SJCRH30 (cell line): ENCODE data around the gene ADAMTSL2. TPM values are rescaled to one million over a fixed set of nuclear protein-coding genes. Genes with fewer than 3 reads are reported as not detected.
A peak's percentile ranks its signal among the peaks of the same experiment; 100 is the strongest.

Source experiments
- DNase-seq, 2 experiments: peaks; one replicate each; pipeline ENCODE4 v3.0.0-alpha.2; 2015 to 2020
- H3K27ac ChIP-seq: fragments of 250-450 bp; sonication (Bioruptor Pico); 2 replicates; pipeline ENCODE4 v1.5.1; 2020; ENCODE audit warnings: mild to moderate bottlenecking, moderate library complexity
- H3K27me3 ChIP-seq: fragments of 250-450 bp; sonication (Bioruptor Pico); 2 replicates; pipeline ENCODE4 v1.5.1; 2020; ENCODE audit warnings: mild to moderate bottlenecking, moderate library complexity
- H3K36me3 ChIP-seq: fragments of 250-450 bp; sonication (Bioruptor Pico); 2 replicates; pipeline ENCODE4 v1.5.1; 2020; ENCODE audit warnings: mild to moderate bottlenecking, moderate library complexity
- H3K4me1 ChIP-seq: fragments of 250-450 bp; sonication (Bioruptor Pico); 2 replicates; pipeline ENCODE4 v1.5.1; 2020; ENCODE audit warnings: mild to moderate bottlenecking, moderate library complexity
- H3K4me3 ChIP-seq: fragments of 250-450 bp; sonication (Bioruptor Pico); 2 replicates; pipeline ENCODE4 v1.5.1; 2020; ENCODE audit warnings: mild to moderate bottlenecking, moderate library complexity
- H3K9me3 ChIP-seq: fragments of 250-450 bp; sonication (Bioruptor Pico); replicated peaks from 2 replicates; pipeline ENCODE4 v1.5.1; 2020; ENCODE audit warnings: mild to moderate bottlenecking, moderate library complexity
- total RNA-seq: library from RNA; depleted of rRNA; stranded (reverse); fragments of >200 nt; shearing (Covaris generic); gene quantifications from 2 replicates; pipeline ENCODE4 v1.2.3, GENCODE V29; 2014

ADAMTSL2 gene
- total RNA-seq, 1 experiment from 2014 or later: 3.3 TPM

GRCh38 chr9:133581513-133582343 is 47.2 kb downstream of the ADAMTSL2 start:
- no peaks in the 10 kb centered on the region for H3K9me3 ChIP-seq
- no peaks in the 10 kb centered on the region for H3K27me3 ChIP-seq
- no peak overlapping the region for H3K4me3 ChIP-seq
- no peaks in the 10 kb centered on the region for H3K36me3 ChIP-seq
- peak; percentile 50 to 64 for DNase-seq
- peaks cover 44% of the 10 kb centered on the region for H3K4me1 ChIP-seq
- H3K27ac ChIP-seq: 0 out of 2 replicates have a peak overlapping the region, but pooled peaks have one; percentile 4

GRCh38 chr9:133582501-133583045 is 48.1 kb downstream of the ADAMTSL2 start:
- peaks cover 49% of the 10 kb centered on the region for H3K4me1 ChIP-seq
- no peaks in the 10 kb centered on the region for H3K36me3 ChIP-seq
- H3K27me3 ChIP-seq: no peaks in the 10 kb centered on the region
- H3K27ac ChIP-seq: no peak overlapping the region
- H3K4me3 ChIP-seq: no peak overlapping the region
- H3K9me3 ChIP-seq: no peaks in the 10 kb centered on the region
- no peak for DNase-seq

DNA sequence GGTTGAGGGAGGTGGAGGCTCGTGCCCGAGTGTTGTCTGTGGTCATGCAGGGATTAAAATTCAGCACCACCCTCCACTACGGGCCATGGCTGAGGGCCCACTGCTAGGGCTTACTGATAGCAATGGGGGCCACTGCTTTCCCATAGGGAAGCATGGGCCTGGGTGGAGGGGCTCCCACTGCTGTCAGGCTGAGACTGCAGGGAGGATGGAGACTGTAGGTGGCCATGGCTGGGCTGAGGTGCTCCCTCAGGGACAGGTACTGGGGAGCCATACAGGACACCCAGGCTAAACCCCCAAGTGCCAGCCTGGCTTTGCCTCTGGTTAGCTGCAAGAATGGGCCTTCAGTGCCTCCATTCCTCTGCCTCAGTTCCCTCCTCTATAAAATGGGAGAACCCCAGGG is 48.6 kb downstream of the ADAMTSL2 start:
- H3K4me1 ChIP-seq: peaks cover 49% of the 10 kb centered on the region
- no peak for DNase-seq
- H3K36me3 ChIP-seq: no peaks in the 10 kb centered on the region
- H3K9me3 ChIP-seq: no peaks in the 10 kb centered on the region
- H3K4me3 ChIP-seq: no peak overlapping the region
- H3K27me3 ChIP-seq: no peaks in the 10 kb centered on the region
- H3K27ac ChIP-seq: no peak overlapping the region

DNA sequence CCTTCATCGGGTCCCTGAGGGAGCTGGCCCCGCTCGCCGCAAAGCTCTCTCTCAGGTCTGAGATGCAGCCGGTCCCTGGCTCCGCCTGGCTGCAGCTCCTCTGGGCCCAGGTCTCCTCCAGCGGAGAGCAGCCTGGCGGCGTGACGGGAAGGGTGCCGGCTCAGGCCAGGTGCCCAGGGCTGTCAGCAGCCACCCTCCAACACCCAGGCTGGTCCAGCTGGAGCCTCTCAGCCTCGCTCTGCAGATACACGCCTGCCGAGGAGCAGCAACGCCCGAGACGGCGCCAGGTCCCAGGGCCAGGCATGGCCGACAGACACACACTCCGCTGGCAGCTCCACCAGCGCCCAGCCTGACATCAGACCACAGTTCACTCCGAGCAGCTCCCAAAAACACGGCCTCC is 49.1 kb downstream of the ADAMTSL2 start:
- Histone ChIP-seq H3K27me3 (no peaks in the 10 kb centered on the region), H3K9me3 (no peaks in the 10 kb centered on the region), H3K27ac (no peak overlapping the region), H3K4me3 (no peak overlapping the region), H3K4me1 (peaks cover 49% of the 10 kb centered on the region), H3K36me3 (no peaks in the 10 kb centered on the region)
- DNase-seq: no peak

DNA sequence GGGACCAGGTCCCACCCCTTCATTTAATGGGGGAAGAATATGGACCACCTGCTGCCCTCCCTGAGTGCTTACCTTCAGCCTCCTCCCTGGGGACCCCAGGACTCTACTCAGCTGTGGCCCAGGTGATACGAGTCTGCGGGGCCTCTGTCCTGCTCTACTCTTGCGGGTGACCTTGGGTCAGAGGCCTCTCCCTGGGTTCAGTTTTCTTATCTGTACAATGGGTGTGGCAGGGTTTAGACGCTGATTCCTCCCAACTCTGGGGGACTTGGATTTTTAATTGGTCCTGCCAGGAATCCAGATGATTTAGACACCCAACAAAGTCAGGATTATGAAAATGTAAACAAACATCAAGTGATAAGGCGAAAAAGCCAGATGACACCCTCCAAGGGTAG is 49.7 kb downstream of the ADAMTSL2 start:
- peaks cover 49% of the 10 kb centered on the region for H3K4me1 ChIP-seq
- DNase-seq: no peak
- peak overlapping the region; percentile 97 for H3K27ac ChIP-seq
- H3K36me3 ChIP-seq: no peaks in the 10 kb centered on the region
- H3K27me3 ChIP-seq: no peaks in the 10 kb centered on the region
- no peaks in the 10 kb centered on the region for H3K9me3 ChIP-seq
- no peak overlapping the region for H3K4me3 ChIP-seq

DNA sequence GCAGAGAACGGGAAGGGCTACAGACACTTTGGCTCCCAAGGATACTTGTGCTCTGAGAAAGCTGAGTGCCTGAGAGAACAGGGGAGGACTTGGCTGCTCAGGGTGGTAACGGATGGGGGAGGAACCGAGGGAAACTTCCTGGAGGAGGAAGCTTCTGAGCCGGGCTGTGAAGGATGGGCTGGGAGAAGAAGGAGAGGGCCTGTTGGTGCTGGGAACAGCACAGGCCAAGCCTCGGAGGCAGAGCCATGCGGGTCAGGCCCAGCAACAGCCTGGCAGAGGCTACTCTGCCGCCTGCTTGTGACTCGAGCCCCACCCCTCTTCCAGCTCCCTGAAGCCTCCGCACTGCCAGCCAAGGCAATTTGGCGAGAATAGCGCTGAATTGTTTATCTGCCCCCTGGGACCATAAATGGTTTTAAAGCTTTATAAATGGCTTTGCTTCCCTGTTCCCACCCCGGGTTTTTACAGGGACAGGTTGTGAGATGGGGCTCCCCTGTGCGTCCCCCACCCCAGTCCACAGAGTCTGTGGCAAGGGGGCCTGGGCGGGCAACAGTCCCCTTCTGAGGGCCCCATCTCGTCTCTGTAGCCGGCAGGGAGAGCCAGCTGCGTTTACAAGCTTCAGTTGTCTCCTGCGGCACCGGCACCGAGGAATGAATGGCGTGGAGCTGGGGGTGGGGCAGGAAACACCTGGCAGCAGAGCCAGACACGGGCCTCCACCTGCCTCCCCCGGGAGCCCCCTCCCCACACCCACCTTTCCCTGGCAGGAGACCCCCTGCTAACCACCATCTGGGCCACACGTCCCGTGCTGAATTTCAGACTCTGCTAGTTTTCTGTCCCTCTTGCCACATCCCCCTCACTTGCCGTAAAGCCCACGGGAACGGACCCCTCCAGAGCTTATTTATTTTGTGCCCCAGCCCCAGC is 50.3 kb downstream of the ADAMTSL2 start:
- Histone ChIP-seq H3K27ac (peak overlapping the region; percentile 97), H3K36me3 (no peaks in the 10 kb centered on the region), H3K4me3 (peak overlapping the region; percentile 49), H3K27me3 (no peaks in the 10 kb centered on the region), H3K9me3 (no peaks in the 10 kb centered on the region), H3K4me1 (peaks cover 49% of the 10 kb centered on the region)
- DNase-seq: peak; percentile 73 to 78

- Histone ChIP-seq H3K9me3 (no peaks in the 10 kb centered on the region), H3K27me3 (no peaks in the 10 kb centered on the region), H3K27ac (peak overlapping the region; percentile 97), H3K4me1 (peaks cover 56% of the 10 kb centered on the region), H3K36me3 (no peaks in the 10 kb centered on the region), H3K4me3 (peak overlapping the region; percentile 49)
- peak; percentile 94 to 96 for DNase-seq
Observed at GRCh38 chr9:133585481-133586351, 51.2 kb downstream of the ADAMTSL2 start.

DNA sequence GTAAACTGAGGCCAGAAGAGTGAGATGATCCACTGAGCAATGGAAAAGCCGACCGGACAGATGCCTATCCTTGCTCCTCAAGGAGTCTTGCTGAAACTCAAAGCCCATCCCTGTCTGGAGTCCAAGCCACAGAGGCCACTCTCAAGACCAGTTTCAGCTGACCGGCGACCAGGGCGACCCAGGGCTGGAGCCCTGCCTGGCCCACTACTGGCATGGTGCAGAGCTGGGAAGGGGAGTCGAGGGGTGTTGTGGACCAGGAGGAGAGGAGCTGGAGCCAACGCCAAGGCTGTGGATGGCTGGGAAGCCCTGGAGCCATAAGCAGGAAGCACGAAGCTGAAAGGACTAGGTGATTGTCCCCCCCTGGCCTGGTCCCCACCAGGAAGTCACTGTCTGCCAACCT is 52.5 kb downstream of the ADAMTSL2 start:
- Histone ChIP-seq H3K4me3 (no peak overlapping the region), H3K27ac (peak overlapping the region; percentile 97; the same call in 1 of the 2 replicates), H3K36me3 (no peaks in the 10 kb centered on the region), H3K27me3 (no peaks in the 10 kb centered on the region), H3K4me1 (peaks cover 48% of the 10 kb centered on the region), H3K9me3 (no peaks in the 10 kb centered on the region)
- DNase-seq: no peak

GRCh38 chr9:133587466-133587865 is 53.0 kb downstream of the ADAMTSL2 start:
- DNase-seq: no peak
- H3K9me3 ChIP-seq: no peaks in the 10 kb centered on the region
- no peak overlapping the region for H3K4me3 ChIP-seq
- H3K4me1 ChIP-seq: peaks cover 43% of the 10 kb centered on the region
- H3K36me3 ChIP-seq: no peaks in the 10 kb centered on the region
- H3K27me3 ChIP-seq: no peaks in the 10 kb centered on the region
- no peak overlapping the region for H3K27ac ChIP-seq

DNA sequence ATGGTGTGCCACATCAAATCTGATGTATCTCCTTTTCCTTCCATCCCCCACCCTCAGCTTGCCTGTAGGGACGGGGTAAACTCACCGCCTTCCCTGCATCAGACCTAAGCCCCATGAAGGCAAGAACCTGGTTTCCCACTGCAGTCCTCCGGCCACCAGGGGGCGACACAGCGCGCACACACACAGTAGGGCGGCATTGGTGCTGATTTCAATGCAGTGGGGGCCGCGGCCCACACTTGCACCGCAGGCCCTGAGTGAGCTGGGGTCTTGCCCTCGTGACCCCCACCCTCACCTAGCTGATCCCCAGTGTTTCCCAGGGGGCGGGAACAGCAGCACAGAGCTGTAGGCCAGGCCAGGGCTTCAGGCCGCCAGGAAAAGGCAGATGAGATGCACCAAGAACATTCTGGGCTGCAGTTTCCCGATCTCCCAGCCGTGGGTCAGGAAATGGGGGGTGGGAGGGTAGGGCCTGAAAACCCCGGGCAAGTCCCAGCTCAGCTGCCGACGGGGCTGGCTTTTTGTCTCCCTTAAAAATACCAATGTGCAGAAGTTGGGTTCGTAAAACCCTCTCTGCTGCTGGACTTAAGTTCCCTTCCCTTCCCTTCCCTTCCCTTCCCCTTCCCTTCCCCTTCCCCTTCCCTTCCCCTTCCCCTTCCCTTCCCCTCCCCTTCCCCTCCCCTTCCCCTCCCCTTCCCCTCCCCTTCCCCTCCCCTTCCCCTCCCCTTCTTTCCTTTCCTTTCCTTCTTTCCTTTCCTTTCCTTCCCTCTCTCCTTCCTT is 55.1 kb downstream of the ADAMTSL2 start:
- H3K27ac ChIP-seq: no peak overlapping the region
- H3K4me1 ChIP-seq: peaks cover 34% of the 10 kb centered on the region
- no peaks in the 10 kb centered on the region for H3K9me3 ChIP-seq
- H3K4me3 ChIP-seq: no peak overlapping the region
- H3K27me3 ChIP-seq: no peaks in the 10 kb centered on the region
- peak; percentile 42 to 56 for DNase-seq
- H3K36me3 ChIP-seq: no peaks in the 10 kb centered on the region

DNA sequence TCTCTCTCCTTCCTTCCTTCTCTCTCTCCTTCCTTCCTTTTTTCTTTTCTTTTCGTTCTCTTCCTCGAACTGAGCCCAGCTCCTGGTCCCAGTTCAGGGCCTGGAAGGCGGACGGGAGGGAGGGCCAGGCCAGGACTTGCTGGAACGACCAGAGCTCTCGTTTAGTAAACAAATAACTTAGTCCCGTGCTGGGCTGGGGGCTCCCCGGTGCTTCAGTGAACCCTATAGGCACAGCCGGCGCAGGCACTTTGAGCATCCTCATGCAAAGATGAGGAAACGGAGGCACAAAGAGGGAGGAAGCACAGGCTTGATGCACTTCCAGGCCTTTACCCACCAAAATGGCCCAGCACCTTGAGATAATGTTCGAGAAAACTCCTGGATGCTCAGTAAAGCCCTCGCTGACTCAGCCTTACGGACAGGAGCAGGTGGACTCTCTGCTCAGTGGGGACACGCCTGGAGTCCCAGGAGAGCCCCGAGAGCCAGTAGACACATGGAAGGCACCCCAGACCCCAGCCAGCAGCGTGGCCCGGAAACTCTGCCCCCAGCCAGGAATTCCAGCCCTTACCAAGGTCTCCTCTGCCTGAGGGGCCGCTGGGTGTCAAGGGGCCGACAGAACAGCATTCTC is 55.8 kb downstream of the ADAMTSL2 start:
- no peak overlapping the region for H3K4me3 ChIP-seq
- peaks cover 27% of the 10 kb centered on the region for H3K4me1 ChIP-seq
- DNase-seq: peak; percentile 91 to 95
- H3K27ac ChIP-seq: peak overlapping the region; percentile 60
- no peaks in the 10 kb centered on the region for H3K27me3 ChIP-seq
- H3K9me3 ChIP-seq: no peaks in the 10 kb centered on the region
- no peaks in the 10 kb centered on the region for H3K36me3 ChIP-seq

DNA sequence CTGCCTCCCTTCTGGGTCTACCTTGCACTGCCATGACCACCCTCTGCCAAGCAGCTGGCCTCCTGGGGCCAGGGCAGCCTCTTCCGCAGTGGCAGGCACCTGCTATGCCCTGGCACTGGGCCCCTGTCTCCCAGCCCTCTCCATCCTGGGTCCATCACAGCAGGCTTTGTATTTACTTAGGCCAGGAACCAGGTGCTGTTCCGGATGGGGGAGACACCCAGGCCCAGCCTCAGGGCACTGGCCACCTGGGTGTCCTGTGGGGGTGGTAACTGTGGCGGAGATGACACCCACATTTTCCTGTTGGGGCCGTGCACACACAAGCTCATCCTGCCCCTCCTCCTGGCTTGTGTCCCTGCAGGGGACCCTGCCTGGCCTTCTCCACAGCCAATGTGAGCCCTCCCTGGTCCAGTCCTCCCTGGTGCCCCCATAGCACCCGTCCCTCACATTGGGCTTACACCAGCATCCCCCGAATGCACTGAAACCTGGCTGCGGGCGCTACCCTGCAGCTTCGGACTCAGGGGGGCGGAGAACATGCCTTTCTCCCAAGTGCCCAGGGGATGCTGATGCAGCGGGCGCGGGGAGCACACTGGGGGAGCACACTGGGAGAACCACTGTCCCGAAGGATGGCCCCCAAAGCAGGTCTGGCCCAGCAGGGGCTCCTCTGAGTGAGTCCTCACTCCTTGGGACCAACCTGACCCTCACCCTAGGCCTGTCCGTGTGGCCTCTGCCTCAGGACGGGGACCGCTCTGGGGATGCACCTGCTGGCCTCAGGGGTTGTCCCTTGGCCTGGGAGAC is 56.8 kb downstream of the ADAMTSL2 start:
- peak overlapping the region; percentile 60 for H3K27ac ChIP-seq
- DNase-seq: no peak
- no peak overlapping the region for H3K4me3 ChIP-seq
- no peaks in the 10 kb centered on the region for H3K9me3 ChIP-seq
- H3K36me3 ChIP-seq: no peaks in the 10 kb centered on the region
- H3K27me3 ChIP-seq: no peaks in the 10 kb centered on the region
- peaks cover 20% of the 10 kb centered on the region for H3K4me1 ChIP-seq
